ENCODE measurements around the gene NANS. TPM values are rescaled to one million over a fixed set of nuclear protein-coding genes. Genes with fewer than 3 reads are reported as not detected.

NANS gene
- total RNA-seq, 1 experiment from 2014 or later, result 84.9 TPM

DNA sequence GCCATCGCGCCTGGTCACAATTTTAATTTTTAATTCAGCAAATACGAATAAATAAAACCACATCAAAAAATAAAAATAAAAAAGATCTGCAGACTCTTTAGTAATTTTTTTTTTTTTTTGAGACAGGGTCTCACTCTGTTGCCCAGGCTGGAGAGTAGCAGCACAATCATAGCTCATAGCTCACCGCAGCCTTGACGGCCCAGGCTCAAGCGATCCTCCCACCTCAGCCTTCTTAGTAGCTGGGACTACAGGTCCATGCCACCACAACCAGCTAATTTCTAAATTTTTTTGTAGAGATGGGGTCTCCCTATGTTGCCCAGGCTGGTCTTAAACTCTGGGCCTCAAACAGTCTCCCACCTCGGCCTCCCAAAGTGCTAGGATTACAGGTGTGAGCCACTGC is 14.2 kb downstream of the NANS start:
- no peak for TF ChIP-seq EZH2 (IDR thresholded peaks at IDR 0.05; ENCODE audit: low read depth)
- TF ChIP-seq CTCF (conservative IDR thresholded peaks at IDR 0.05), result no peak
- no peaks in the 10 kb centered on the region for H3K9me3 ChIP-seq (ENCODE audit: insufficient read depth, low read depth)
- POLR2A ChIA-PET (ENCODE audit: unreplicated experiment), result interaction anchor here (0.6 kb wide), 1 partner anchor 670 kb away, joined by 4 read pairs; no protein-coding TSS in a partner anchor
- intact Hi-C loops (cut with micrococcal nuclease; ENCODE audit: unreplicated experiment), result loop anchor here (5.0 to 10.0 kb wide), 3 partner anchors 358 to 724 kb away; partner anchors contain the start of genes ANKS6 and GABBR2
- BruUV-seq (replicated peaks), result no TSS peak
- H3K36me3 ChIP-seq (ENCODE audit: low read depth), result peaks cover 15% of the 10 kb centered on the region; the same call in 1 of the 2 replicates
- H3F3A ChIP-seq (ENCODE audit: insufficient read depth, low read depth), result peaks cover 40% of the 10 kb centered on the region
- H2AFZ ChIP-seq, result no peak overlapping the region
- no peaks in the 10 kb centered on the region; the same call in 1 of the 2 replicates for H4K20me1 ChIP-seq (ENCODE audit: insufficient read depth)
- no peaks in the 10 kb centered on the region for H3K9me2 ChIP-seq (ENCODE audit: insufficient read depth)
- H3K79me2 ChIP-seq (ENCODE audit: low read depth), result peaks cover 63% of the 10 kb centered on the region
- no peaks in the 10 kb centered on the region for H3K27me3 ChIP-seq (ENCODE audit: insufficient read depth, low read depth)
- CTCF ChIA-PET, result no interaction called here
- peak overlapping the region; percentile 69; the same call in 1 of the 2 replicates for H3K27ac ChIP-seq
- no peak overlapping the region for H3K4me3 ChIP-seq
- DNase-seq, result no peak
- H3K4me1 ChIP-seq (replicated peaks; ENCODE audit: insufficient read depth), result peaks cover 46% of the 10 kb centered on the region
- no peak overlapping the region for H3K4me2 ChIP-seq

DNA sequence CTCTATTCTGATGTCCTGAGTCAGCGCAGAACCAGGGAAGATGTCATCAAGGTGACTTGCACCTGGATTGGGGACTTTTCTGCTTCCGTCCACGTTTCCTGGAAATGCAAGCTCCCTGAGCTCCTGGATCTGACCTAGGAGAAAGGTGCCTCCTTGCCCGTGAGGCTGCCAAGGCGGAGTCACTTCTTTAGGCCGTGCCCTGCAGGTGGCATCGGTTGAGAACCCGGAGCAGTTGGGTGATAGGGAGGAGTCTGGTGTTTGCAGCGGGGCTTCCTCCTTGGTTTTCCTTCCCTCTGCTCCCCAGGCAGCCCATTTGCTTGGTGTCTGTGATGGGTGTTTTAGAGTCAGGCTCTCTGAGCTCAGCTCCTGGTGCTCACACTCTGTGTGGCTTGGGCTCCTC is 15.2 kb downstream of the NANS start:
- TF ChIP-seq EZH2 (IDR thresholded peaks at IDR 0.05; ENCODE audit: low read depth) (no peak), CTCF (conservative IDR thresholded peaks at IDR 0.05) (no peak)
- Histone ChIP-seq H3K36me3 (ENCODE audit: low read depth) (peaks cover 9% of the 10 kb centered on the region), H3K27ac (peak overlapping the region; percentile 69), H2AFZ (no peak overlapping the region), H3K9me2 (ENCODE audit: insufficient read depth) (no peaks in the 10 kb centered on the region), H3F3A (ENCODE audit: insufficient read depth, low read depth) (peaks cover 40% of the 10 kb centered on the region), H3K4me2 (peak overlapping the region; percentile 34), H3K79me2 (ENCODE audit: low read depth) (peaks cover 66% of the 10 kb centered on the region), H4K20me1 (ENCODE audit: insufficient read depth) (no peaks in the 10 kb centered on the region), H3K27me3 (ENCODE audit: insufficient read depth, low read depth) (no peaks in the 10 kb centered on the region), H3K4me3 (no peak overlapping the region), H3K4me1 (replicated peaks; ENCODE audit: insufficient read depth) (peaks cover 48% of the 10 kb centered on the region), H3K9me3 (ENCODE audit: insufficient read depth, low read depth) (no peaks in the 10 kb centered on the region)
- POLR2A ChIA-PET (ENCODE audit: unreplicated experiment), result no interaction called here
- no TSS peak for BruUV-seq (replicated peaks)
- DNase-seq, result no peak
- intact Hi-C loops (cut with micrococcal nuclease; ENCODE audit: unreplicated experiment), result loop anchor here (5.0 to 10.0 kb wide), 3 partner anchors 359 to 723 kb away; partner anchors contain the start of genes ANKS6 and GABBR2
- CTCF ChIA-PET, result interaction anchor here (0.6 kb wide), 1 partner anchor 940 kb away, joined by 3 read pairs; no protein-coding TSS in a partner anchor

DNA sequence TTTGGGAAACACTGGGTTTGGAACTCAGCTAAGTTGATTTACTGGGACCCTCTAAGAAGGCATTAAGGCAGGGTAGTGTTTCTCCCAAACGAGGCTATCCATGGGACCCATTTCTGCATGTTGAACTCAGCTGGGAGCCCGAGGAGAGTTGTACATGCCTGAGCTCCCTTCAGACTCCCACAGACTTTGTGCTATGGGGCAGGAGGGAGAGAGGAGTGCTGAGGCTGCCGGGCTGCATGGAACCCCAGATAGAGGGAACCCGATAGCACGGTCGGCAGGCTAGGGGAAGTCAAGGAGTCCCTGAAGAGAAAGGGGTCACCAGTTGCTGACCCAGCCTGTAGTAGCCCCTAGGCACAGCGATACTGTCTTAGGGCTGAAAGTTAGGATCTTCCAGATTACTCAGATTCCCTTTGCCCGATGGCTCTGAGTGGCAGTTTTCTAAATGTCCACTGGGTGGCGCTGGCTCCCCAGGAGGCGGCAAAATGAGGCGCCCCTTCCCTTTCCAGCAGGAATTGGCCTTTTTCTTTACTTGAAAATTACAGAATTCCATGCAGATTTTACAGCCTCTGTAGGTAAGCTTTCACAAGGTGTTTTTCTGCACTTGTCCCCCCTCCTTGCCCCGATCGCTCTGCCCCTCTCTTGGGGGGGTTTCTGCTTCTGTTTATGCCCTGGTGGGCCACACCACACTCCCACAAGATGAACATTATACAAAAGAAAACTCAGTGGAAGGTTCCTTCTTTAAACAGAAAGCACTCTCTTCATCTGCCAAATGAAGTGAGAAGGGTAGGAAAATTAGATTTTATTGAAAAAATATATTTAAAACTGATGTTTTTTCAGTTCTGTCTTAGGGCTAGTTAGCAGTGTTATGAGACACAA is 17.8 kb downstream of the NANS start:
- H3K27ac ChIP-seq, result peak overlapping the region; percentile 69

More for the DNA sequence above, 17.8 kb downstream of the NANS start:
- H3K4me1 ChIP-seq (replicated peaks; ENCODE audit: insufficient read depth), result peaks cover 49% of the 10 kb centered on the region
- no TSS peak for BruUV-seq (replicated peaks)
- DNase-seq, result peak; percentile 49 to 79
- no peak overlapping the region for H3K4me3 ChIP-seq
- ChIA-PET CTCF (interaction anchor here (0.5 to 1.3 kb wide), 6 partner anchors 16 to 189 kb away, joined by 3 to 10 read pairs (median 4); partner anchors contain the start of gene TBC1D2), POLR2A (ENCODE audit: unreplicated experiment) (no interaction called here)
- no peaks in the 10 kb centered on the region for H3K27me3 ChIP-seq (ENCODE audit: insufficient read depth, low read depth)
- no peaks in the 10 kb centered on the region for H3K9me2 ChIP-seq (ENCODE audit: insufficient read depth)
- H3K4me2 ChIP-seq, result peak overlapping the region; percentile 34; the same call in 1 of the 2 replicates
- peaks cover 3% of the 10 kb centered on the region for H3K36me3 ChIP-seq (ENCODE audit: low read depth)
- intact Hi-C loops (cut with micrococcal nuclease; ENCODE audit: unreplicated experiment), result loop anchor here (1.0 to 10.0 kb wide), 7 partner anchors 118 to 720 kb away; partner anchors contain the start of genes ANKS6, CORO2A, GABBR2 and TRMO
- peaks cover 49% of the 10 kb centered on the region for H3F3A ChIP-seq (ENCODE audit: insufficient read depth, low read depth)
- H2AFZ ChIP-seq, result no peak overlapping the region
- peaks cover 50% of the 10 kb centered on the region for H3K79me2 ChIP-seq (ENCODE audit: low read depth)
- no peaks in the 10 kb centered on the region for H3K9me3 ChIP-seq (ENCODE audit: insufficient read depth, low read depth)
- no peak for TF ChIP-seq EZH2 (IDR thresholded peaks at IDR 0.05; ENCODE audit: low read depth)
- TF ChIP-seq CTCF (conservative IDR thresholded peaks at IDR 0.05), result peak; percentile 96
- no peaks in the 10 kb centered on the region for H4K20me1 ChIP-seq (ENCODE audit: insufficient read depth)
